A673 (cell line): Measurements from ENCODE around the gene MAL.

Experiments
- CTCF ChIP-seq: fragments of 300-800, 200-600 bp; sonication (generic); conservative IDR thresholded peaks from 2 replicates; pipeline ENCODE4 v1.5.1; 2017; ENCODE audit warnings: low read depth, mild to moderate bottlenecking, antibody characterized with exemption, low read length, moderate library complexity, mixed read lengths
- EZH2 ChIP-seq: fragments of 200-600 bp; sonication (generic); IDR thresholded peaks from 2 replicates; pipeline ENCODE4 v1.6.1; 2017; ENCODE audit warnings: borderline replicate concordance, low read depth, mild to moderate bottlenecking, mixed read lengths, antibody characterized with exemption, low read length; ENCODE audit not compliant: poor library complexity, severe bottlenecking

- no peak for TF ChIP-seq CTCF
- TF ChIP-seq EZH2 = no peak
These were observed 35.1 kb downstream of the MAL start for GRCh38 chr2:95060446-95061118.
